Activated effector memory CD4-positive, alpha-beta T cell treated with Interleukin-2 at 50 U/mL for 16 hours (primary cell): ENCODE results near the gene VPREB1.
"Not testable (repeated sequence)": the region's sequence is repeated elsewhere in the genome, so short reads cannot be mapped to it uniquely, and the experiment has no call there.

Experiments
- DNase-seq: peaks from one replicate; pipeline ENCODE4 v3.0.0-alpha.2; 2020

VPREB1 gene

GRCh38 chr22:22246706-22247105 lies 2.1 kb downstream of the VPREB1 start:
- no peak for DNase-seq

GRCh38 chr22:22248878-22249277 lies 4.3 kb downstream of the VPREB1 start:
- peak; percentile 12 for DNase-seq

GRCh38 chr22:22250651-22251050 lies 6.1 kb downstream of the VPREB1 start:
- not testable (repeated sequence) for DNase-seq

GRCh38 chr22:22256133-22256532 lies 11.5 kb downstream of the VPREB1 start:
- DNase-seq = not testable (repeated sequence)

GRCh38 chr22:22258597-22259415 lies 14.2 kb downstream of the VPREB1 start:
- not testable (repeated sequence) for DNase-seq

GRCh38 chr22:22260169-22260568 lies 15.6 kb downstream of the VPREB1 start:
- DNase-seq = not testable (repeated sequence)

- not testable (repeated sequence) for DNase-seq
These were observed 16.0 kb downstream of the VPREB1 start for GRCh38 chr22:22260586-22260985.

- DNase-seq = not testable (repeated sequence)
These were observed 17.9 kb downstream of the VPREB1 start for GRCh38 chr22:22262332-22263074.

GRCh38 chr22:22263823-22264222 lies 19.2 kb downstream of the VPREB1 start:
- not testable (repeated sequence) for DNase-seq

GRCh38 chr22:22270036-22270676 lies 25.6 kb downstream of the VPREB1 start:
- not testable (repeated sequence) for DNase-seq

- not testable (repeated sequence) for DNase-seq
These were observed 32.8 kb downstream of the VPREB1 start for GRCh38 chr22:22277423-22277822.

GRCh38 chr22:22284962-22285756 lies 40.6 kb downstream of the VPREB1 start:
- not testable (repeated sequence) for DNase-seq

GRCh38 chr22:22286390-22287105 lies 42.0 kb downstream of the VPREB1 start:
- not testable (repeated sequence) for DNase-seq

GRCh38 chr22:22287106-22287626 lies 42.6 kb downstream of the VPREB1 start:
- DNase-seq = not testable (repeated sequence)

GRCh38 chr22:22289666-22290065 lies 45.1 kb downstream of the VPREB1 start:
- DNase-seq = not testable (repeated sequence)

- DNase-seq = not testable (repeated sequence)
These were observed 46.7 kb downstream of the VPREB1 start for GRCh38 chr22:22291129-22291806.

- not testable (repeated sequence) for DNase-seq
These were observed 48.1 kb downstream of the VPREB1 start for GRCh38 chr22:22292656-22293055.

- DNase-seq = not testable (repeated sequence)
These were observed 48.9 kb downstream of the VPREB1 start for GRCh38 chr22:22293436-22293835.

GRCh38 chr22:22294641-22295040 lies 50.1 kb downstream of the VPREB1 start:
- DNase-seq = not testable (repeated sequence)
